ENCODE data around the gene AGXT.

The AGXT gene

DNA sequence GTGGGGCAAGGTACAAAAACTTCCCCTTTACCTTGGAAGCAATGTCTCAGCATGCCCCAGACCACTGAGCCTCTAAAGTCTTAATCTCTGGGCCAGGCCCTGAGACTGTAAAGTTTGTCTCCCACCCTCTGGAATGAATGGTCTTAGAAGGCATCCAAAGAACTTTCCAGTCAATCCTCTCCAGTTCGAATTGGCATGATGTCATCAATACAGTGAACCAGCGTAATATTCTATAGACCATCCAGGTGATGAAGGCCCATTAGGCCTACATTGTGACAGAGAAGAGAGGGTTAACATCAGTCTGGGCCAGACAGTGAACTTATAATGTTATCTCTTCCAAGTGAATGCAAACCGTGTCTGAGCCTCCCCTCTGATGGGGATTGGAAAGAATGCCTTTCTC, 16.1 kb downstream of the AGXT start:
- DNase-seq (ENCODE audit: low read depth in 1 of 2, low spot score in 1 of 2), result no peak

DNA sequence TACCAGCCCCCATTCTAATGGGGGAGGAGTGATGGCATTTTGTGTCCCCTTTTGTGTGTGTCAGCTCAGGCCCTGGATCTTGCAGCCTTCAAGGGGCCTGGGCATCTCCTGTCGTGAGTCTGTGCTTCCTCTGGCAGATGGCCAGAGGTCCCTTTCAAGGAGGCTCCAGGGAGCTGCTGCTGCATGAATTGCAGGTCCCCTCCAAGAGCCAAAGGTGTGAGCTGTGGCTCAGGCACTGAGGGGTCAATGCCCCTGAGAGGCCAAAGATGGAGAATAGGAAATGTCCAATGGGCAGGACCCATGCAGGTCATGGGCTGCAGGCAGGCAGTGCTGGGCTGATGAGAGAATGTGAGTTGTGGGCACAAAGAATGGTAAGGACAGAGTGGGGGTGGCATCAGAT, 16.9 kb downstream of the AGXT start:
- no peak for DNase-seq (ENCODE audit: low read depth in 1 of 2, low spot score in 1 of 2)

DNA sequence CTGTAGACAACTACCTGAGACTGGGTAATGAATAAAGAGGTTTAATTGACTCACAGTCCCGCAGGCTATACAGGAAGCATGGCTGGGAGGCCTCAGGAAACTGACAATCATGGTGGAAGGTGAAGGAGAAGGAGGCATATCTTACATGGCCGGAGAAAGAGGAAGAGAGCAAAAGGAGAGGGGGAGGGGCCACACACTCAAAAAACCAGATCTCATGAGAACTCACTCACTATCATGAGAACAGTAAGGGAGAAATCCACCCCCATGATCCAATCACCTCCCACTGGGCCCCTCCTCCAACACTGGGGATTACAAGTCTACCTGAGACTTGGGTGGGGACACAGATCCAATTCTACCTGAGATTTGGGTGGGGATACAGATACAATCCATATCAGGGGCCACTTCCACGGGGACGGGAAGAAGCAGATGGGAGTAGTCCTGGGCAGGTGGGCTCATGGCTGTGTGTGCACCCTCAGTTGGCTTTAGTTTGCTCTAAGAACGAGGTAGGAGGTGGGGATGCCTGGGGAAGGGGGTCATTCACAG, 17.5 kb downstream of the AGXT start:
- no peak for DNase-seq (ENCODE audit: low read depth in 1 of 2, low spot score in 1 of 2)

DNA sequence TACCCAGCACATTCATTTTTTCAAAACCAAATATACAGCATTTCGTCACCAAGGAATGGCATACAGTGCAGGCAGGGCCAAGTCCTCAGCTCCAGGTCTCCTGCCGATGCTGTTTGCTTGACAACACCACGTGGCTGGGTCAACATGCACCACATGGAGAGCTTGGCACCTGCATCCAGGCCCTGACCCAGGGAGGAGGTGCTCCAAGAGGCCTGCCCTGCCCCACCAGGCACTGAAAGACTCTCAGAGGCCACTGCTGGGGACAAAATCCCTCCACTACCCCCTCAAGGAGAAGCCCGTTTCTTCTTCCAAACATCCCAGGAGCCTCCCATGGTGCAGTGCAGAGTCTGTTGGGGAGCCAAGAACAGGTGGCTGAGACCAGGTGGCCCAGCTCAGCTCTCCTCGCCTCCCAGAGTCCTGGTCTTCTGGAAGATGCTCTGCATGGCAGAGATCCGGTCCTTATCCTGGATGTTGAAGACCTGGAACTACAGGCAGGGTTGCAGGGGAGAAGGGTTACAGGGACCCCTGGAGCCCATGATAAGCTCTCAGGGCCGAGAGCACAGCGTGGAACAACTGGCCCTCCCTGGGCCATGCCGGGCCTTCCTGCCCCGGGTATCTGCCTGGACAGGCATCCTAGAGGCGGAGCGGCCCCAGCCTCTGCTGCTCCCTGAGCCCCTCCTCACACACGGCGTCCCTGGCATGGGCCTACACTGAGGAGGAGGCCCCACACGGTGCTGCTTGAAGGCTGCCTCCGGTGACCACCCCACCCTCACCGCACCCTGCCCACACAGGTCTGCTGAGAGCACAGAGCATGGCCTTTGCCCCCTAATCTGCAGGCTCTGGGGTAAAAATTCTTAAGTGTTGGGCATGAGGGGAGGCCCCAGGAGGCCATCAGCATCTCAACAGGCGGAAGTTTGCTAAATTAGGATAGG, 18.3 kb downstream of the AGXT start:
- DNase-seq (ENCODE audit: low read depth in 1 of 2, low spot score in 1 of 2), result no peak

DNA sequence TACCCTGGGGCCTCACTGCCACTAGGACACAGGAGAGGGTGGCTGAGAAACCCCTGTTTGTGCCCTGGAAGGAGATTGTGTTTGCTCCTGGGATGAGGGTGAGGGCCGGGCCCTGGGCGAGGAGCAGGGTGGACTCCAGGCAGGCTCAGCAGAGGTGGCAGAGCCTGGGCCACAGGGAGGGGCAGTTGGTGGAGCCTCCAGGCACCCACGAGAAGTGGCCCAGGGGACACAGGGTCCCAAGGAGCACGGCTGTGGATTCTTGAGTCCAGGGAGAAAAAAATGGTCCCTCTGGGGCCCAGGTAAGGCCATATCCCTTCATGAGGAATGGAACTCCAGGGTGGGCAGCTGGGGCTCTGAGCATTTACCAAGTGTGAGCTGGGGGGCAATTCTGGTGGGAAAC, 19.0 kb downstream of the AGXT start:
- no peak for DNase-seq (ENCODE audit: low read depth in 1 of 2, low spot score in 1 of 2)

DNA sequence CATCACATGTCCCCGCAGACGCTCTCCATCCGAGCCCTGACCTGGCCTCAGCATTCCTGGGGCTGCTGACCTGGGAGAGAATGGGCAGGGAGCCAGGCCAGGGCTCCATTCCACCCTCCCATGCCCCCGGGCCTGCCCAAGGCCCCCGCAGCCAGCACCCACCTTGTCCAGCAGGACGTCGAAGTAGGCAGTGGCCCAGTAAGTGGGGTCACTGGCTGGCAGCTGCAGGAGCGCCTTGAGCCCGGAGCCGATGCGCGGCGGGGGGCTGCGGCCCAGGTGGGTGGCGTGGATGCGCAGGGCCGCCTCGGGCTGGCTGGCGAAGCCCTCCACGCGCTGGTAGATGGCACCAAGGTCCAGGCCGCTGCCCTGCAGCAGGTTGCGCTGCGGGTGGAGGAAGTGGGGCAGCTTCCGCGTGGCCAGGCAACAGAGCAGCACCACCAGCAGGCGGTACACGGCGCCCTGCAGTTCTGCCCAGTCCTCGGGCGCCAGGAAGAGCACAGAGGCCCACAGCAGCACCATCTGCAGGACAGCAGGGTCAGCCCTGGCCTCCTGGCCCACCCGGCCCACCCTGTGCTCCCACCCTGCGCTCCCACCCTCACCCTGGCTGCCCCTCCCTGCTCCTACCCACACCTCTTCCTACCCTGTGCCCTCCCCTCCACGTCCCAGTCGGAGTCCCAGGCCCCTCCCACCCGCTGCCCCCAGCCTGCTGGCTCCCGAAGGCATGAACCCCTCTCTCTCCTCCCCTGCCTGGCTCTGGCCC, 19.7 kb downstream of the AGXT start:
- DNase-seq (ENCODE audit: low read depth in 1 of 2, low spot score in 1 of 2), result no peak

DNA sequence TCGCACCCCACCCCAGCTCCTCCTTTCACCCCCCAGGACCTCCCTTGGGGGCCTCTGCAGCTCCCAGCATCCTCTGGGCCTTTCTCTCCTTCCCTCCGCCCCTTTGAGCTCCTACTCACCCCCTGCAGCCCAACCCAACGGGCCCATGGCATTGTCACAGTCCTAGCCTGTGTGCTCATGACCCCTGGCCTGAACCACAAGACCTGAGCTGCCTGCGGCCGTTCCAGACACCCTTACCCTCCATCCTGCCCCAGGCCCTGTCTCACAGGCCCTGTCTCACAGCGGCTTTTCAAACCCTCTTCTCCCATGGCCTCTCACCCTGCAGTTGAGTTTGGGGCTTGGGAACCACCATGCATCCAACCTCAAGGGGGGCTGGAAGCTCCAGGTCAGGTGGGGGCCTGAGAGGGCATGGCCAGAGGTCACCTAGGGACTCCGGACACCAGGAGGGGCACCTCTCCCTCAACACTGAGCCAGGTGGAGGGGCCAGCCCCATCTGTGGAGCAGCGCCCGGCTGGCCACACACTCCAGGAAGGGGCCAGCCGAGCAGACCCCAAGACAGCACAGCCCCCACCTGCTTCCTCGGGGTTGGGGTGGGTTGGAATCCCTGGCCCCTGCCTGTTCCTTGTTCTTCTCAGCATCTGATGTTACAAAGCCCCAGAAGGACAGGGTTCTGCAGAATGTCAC, 20.4 kb downstream of the AGXT start:
- DNase-seq (ENCODE audit: low read depth in 1 of 2, low spot score in 1 of 2), result no peak

DNA sequence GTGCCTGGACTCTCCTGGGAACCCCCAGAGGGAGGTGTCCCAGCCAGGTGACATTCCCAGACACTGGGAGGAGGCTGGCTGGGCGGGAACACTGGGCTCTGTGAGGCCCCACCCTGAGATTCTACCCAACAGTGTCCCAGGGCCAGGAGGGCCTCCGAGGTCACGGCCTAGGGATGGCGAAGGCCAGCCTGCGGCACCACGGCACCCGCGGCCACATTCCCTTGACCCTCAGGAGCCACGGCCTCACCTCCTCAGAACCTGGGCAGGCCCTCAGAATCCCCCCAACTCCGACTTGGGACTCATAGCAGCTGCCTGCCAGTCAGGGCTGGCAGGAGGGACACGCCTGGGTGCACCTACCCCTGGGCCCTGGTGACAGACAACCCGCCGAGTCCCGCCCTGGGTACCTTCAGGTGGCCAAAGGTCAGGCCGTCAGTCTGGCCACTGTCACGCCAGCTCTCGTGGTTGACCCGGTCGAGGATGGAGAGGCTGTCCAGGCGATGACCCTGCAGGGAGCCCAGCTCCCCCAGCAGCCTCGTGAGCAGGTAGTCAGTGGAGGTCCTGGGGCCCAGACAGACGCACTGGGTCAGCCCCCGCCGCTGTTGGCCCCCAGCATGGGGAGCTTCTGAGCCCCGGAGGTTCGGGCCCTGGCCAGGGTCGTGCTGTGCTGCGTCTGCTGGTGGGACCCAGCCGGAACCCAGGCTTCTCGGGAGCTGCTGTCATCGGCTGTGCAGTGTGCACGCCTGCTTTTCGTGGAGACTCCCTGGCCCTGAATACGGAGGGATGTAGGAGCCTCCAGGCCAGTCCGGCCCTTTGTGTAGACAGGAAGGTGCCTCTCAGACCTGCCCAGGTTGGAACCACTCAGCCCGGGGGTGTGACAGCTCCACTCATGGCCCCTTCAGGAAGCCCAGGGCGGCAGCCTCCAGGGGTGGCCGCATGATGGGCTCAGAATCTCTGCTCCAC, 21.3 kb downstream of the AGXT start:
- no peak for DNase-seq (ENCODE audit: low read depth in 1 of 2, low spot score in 1 of 2)

DNA sequence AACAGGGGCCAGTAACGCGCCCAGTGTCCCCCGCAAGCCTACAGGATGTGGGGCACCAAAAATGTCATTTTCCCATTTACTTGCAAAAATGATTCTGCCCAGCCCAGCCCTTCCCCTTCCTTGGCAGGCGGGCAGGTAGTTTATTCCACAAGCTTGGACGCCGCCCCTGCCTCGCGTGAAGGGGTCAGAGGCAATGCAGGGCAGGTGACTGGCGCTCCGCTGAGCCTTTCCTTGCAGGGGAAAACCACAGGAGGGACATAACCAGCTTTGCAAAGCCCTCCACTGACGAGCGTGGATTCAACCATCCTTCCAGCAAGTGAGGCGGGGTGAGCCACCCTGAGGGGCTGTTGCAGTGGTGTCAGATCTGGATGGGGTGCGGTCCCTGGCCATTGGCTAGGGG, 22.1 kb downstream of the AGXT start:
- DNase-seq (ENCODE audit: low read depth in 1 of 2, low spot score in 1 of 2), result no peak

DNA sequence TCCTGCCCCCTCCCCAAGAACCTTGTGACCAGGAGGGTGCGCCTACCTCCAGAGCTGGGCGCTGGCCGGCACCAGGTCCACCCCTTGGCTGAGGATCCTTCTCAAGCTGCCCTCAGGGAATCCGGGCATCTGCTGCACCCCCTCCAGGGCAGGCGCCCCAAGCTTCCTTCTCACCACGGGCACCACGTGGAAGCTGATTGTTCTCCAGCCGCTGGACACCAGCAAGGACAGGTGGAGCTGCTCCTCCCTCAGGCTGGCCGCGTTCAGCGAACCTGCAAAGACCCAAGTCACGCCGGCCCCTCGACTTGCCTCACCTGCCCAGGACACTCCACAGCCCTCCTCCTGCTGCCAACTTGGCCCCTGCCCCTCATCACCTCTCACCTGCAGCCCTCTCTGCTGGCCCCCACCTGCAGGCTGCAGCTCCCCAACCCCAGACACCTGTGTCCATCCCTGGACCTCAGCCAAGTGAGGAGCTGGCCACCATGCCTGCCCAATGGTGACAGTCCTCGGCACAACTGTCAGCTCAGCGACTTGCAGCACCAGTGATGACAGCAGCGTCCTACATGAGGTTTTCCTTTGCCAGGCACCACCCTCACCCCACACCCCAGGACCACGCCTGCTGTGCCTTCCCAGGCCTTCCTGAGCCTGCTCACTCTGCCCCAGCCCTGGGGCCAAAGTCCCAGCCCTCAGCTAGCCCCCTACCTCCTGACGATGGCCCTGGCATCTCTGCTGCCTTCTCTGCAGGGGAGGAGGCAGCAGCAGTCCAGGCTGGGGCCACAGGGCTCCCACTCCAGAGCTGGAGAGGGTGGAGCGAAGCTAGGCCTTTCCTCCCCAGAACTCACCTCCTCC, 23.1 kb downstream of the AGXT start:
- no peak for DNase-seq (ENCODE audit: low read depth in 1 of 2, low spot score in 1 of 2)

DNA sequence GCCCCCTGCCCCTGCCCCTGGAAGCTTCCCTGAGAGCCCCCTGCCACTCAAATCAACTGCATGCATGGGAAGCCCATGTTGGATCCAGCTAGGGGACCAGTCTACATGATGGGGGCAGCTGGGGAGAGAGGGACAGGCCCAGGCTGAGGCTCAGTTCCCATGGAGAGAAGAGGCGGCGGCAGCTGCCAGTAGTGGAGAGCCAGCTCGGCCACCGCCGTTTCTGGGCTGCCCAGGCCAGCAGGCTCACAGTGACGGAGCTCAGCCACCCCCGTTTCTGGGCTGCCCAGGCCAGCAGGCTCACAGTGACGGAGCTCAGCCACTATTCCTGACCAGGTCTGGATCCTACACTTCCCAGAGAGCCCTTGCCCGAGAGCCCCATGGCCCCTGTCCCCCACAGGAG, 23.7 kb downstream of the AGXT start:
- DNase-seq (ENCODE audit: low read depth in 1 of 2, low spot score in 1 of 2), result no peak

DNA sequence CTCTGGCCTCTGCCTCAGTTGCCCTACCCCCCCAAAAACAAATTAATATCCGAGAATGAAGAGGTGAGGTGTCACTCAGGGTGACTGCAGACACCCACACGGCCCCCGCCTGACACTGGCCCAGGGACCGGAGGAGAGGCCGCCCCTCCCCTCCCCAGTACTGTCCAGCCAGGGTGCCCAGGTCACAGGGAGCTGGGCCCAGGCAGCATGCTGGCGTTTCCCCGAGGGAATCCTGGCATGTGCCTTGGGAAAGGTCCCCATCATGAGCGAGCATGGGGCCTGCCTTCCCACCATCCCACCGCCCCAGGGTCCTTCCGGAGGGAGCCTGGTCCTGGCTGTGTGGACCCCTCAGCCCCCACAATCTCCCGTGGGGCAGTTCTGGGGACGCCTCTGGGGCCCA, 24.3 kb downstream of the AGXT start:
- DNase-seq (ENCODE audit: low read depth in 1 of 2, low spot score in 1 of 2), result no peak

DNA sequence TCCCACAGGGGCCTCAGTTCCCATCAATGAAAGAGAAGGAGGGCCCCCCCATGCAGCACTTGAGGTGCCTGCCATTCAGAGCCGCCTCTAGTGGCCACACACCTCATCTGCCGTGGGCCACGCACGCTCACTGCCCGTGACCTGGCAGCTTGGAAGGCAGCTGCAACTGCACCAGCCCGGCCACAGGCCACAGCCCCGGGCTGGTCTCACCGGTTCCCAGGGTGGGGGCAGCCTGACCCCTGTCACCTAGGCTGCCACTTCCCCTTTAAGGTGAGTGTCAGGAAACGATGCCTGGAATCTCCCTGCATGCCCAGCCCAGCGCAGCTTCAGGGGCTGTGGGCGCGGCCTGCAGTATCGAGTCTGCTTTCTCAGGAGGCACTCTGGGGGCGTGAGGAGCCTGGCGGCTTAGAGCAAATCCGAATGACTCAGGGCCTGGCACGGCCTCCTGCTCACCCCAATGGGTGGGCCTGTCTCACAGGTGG, 24.8 kb downstream of the AGXT start:
- no peak for DNase-seq (ENCODE audit: low read depth in 1 of 2, low spot score in 1 of 2)

DNA sequence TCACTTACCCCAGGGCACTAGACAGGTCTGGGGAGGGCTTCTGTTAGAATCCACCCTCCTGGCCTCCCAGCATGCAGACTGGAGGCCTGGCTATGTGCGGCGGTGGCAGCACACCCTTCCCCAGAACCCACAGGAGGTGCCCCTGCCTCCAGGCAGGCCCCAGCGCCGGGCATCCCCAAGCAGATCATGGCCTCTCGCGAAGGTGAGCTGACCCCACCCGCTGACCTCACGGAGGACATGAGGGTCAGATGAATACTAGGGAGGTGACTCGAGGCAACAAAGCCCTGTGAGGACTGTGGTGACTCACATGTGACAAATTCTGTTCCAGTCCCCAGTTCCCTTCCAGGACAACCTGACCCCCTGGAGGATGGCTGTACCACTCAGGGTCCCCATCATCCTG, 25.4 kb downstream of the AGXT start:
- no peak for DNase-seq (ENCODE audit: low read depth in 1 of 2, low spot score in 1 of 2)

DNA sequence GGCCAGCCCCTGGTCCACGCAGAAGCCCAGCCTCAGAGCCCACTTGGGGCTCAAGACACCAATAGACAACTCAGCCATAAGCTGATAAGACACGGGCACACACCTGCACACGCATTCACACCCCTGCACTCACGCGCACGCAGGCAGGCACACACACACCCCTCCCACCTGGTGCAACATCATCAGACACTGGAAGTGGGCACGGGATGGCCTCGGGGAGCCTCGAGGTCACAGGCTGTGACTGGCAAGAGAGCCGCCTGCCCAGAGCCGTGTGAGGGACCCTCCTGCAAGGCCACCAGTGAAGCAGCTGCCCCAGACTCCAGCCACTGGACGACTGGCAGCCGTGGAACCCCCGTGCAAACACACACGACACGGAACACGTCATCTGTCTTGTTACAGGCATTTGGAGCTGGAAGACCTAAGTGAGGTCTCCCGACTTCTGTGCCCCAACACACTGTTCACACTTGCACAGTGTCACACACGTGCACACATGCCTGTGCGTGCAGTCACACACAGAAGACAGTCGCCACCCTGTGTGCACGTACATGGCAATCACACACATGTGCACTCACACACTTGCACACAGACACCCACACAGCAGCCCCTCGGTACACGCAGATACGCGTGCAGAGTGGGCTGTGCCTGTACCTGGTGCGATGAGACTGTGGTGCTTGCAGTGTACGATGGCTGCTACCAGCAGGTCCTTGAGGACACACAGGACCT, 26.4 kb downstream of the AGXT start:
- no peak for DNase-seq (ENCODE audit: low read depth in 1 of 2, low spot score in 1 of 2)

DNA sequence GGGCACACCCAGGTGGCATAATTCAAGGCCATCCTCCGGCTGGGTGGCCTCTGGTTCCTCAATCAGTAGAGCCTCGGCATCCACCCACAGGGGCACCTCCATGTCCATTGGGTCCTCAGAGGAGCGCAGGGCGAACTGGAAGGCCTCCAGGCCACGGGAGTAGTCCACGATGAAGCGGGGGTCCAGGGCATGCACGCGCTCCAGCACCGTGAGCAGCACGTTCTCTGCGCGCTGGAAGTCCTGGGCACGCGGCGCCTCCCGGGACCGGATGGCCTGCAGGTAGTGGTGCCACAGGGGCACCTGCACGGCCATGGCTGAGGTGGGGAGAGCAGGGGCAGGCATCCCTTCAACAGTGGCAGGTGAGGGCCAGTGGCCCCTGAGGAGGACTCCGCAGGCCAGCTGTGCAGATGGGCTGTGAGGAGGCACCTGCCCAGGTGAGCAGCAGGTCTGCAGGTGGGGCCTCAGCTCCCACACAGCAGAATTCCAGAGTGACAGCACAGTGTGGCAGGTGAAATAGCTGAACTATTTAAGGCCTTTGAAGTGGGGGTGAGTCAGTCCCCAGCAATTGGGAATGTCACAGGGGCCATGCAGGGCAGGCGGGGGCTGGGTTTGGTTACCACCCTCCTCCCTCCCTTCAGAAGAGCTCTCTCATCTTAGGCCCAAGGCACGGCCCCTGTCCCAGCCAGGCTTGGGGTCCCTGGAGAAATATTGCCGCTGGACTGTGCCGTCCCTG, 27.2 kb downstream of the AGXT start, which contains the start of gene MAB21L4:
Gene MAB21L4, minus strand, starts transcription at position 501 of the 733 bp plus-strand sequence. Its CDS starts 159 bp downstream, at position 342.
- no peak for DNase-seq (ENCODE audit: low read depth in 1 of 2, low spot score in 1 of 2)

DNA sequence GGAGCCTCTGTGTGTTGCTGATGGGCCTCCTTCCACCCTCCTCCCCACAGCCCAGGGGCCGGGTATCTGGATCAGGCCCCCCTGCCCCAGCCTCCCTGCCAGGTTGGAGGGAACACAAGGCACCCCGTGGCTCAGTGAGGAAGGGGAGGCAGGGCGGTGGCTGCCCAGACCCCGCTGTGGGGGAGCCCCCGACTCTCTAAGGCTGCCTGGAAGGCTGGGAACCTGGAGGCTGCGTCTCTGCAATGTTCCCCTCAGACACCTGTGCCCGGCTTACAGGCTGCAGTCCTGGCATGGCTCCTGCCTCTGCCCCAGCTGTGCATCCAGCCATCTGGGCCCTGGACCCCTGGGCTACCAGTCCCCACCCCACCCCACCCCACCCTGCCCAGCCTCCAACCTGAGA, 27.8 kb downstream of the AGXT start:
- no peak for DNase-seq (ENCODE audit: low read depth in 1 of 2, low spot score in 1 of 2)

Measured in activated T-helper 1 cell treated with anti-CD3 and anti-CD28 coated beads, Interleukin-2, amount 50 U/mL, for 16 hours (primary cell).